22Rv1 (cell line): ENCODE measurements around the gene SVIL.
A peak's percentile ranks its signal among the peaks of the same experiment; 100 is the strongest.

ENCODE experiments used
- H3K27ac ChIP-seq: fragments of 450-650 bp; 2 replicates; pipeline ENCODE4 v1.5.1; 2017
- CTCF ChIP-seq: fragments of 450-650 bp; IDR thresholded peaks from 2 replicates; pipeline ENCODE4 v1.5.1; 2017; ENCODE audit warnings: mild to moderate bottlenecking
- ZFX ChIP-seq: fragments of 450-650 bp; IDR thresholded peaks from 2 replicates; pipeline ENCODE4 v1.6.1; 2017; ENCODE audit warnings: antibody characterized with exemption, borderline replicate concordance

SVIL gene

GRCh38 chr10:29479981-29480954 lies 154.5 kb downstream of the SVIL start:
- no peak for TF ChIP-seq CTCF
- no peak for TF ChIP-seq ZFX

GRCh38 chr10:29479081-29479925 lies 155.5 kb downstream of the SVIL start:
- no peak overlapping the region for H3K27ac ChIP-seq
- TF ChIP-seq CTCF (no peak), ZFX (no peak)

More at GRCh38 chr10:29479981-29480954, 154.5 kb downstream of the SVIL start:
- H3K27ac ChIP-seq: no peak overlapping the region

GRCh38 chr10:29473406-29474100 lies 161.2 kb downstream of the SVIL start:
- peak overlapping the region; percentile 68 for H3K27ac ChIP-seq
- TF ChIP-seq CTCF (no peak), ZFX (no peak)

GRCh38 chr10:29473087-29473356 lies 161.7 kb downstream of the SVIL start:
- no peak for TF ChIP-seq CTCF
- TF ChIP-seq ZFX: no peak
- peak overlapping the region; percentile 68 for H3K27ac ChIP-seq

- TF ChIP-seq ZFX (no peak), CTCF (no peak)
- peak overlapping the region; percentile 68 for H3K27ac ChIP-seq
These were observed 162.3 kb downstream of the SVIL start for GRCh38 chr10:29472301-29473086.

GRCh38 chr10:29471544-29471859 lies 163.3 kb downstream of the SVIL start:
- H3K27ac ChIP-seq: no peak overlapping the region
- TF ChIP-seq ZFX: no peak
